NCI-H146 (cell line): Measurements from ENCODE around the gene SDCBP2.
"Not testable (repeated sequence)": the region's sequence is repeated elsewhere in the genome, so short reads cannot be mapped to it uniquely, and the experiment has no call there.

Source experiments
- DNase-seq: peaks from one replicate; lab custom pipeline; 2025; lab: John Stamatoyannopoulos, UW

Gene SDCBP2

GRCh38 chr20:1360094-1360846, 31.3 kb upstream of the SDCBP2 start:
- DNase-seq, result no peak

GRCh38 chr20:1357921-1358671, 29.2 kb upstream of the SDCBP2 start:
- no peak for DNase-seq

GRCh38 chr20:1353956-1354355, 25.0 kb upstream of the SDCBP2 start:
- DNase-seq, result no peak

- DNase-seq, result no peak
Observed at GRCh38 chr20:1346315-1346969, 17.5 kb upstream of the SDCBP2 start.

GRCh38 chr20:1345756-1346093, 16.8 kb upstream of the SDCBP2 start:
- DNase-seq, result no peak

GRCh38 chr20:1345030-1345755, 16.3 kb upstream of the SDCBP2 start:
- no peak for DNase-seq

GRCh38 chr20:1343446-1344124, 14.6 kb upstream of the SDCBP2 start:
- not testable (repeated sequence) for DNase-seq

GRCh38 chr20:1341561-1342265, 12.8 kb upstream of the SDCBP2 start:
- no peak for DNase-seq

- DNase-seq, result no peak
Observed at GRCh38 chr20:1338801-1339200, 9.9 kb upstream of the SDCBP2 start.

- no peak for DNase-seq
Observed at GRCh38 chr20:1338096-1338495, 9.2 kb upstream of the SDCBP2 start.

- no peak for DNase-seq
Observed at GRCh38 chr20:1337441-1337840, 8.5 kb upstream of the SDCBP2 start.

- DNase-seq, result no peak
Observed at GRCh38 chr20:1336699-1337367, 7.9 kb upstream of the SDCBP2 start.

GRCh38 chr20:1335961-1336698, 7.2 kb upstream of the SDCBP2 start:
- DNase-seq, result no peak

- DNase-seq, result no peak
Observed at GRCh38 chr20:1334761-1335160, 5.8 kb upstream of the SDCBP2 start.

GRCh38 chr20:1334370-1334731, 5.4 kb upstream of the SDCBP2 start:
- no peak for DNase-seq

GRCh38 chr20:1333462-1334369, 4.8 kb upstream of the SDCBP2 start:
- no peak for DNase-seq

- no peak for DNase-seq
Observed at GRCh38 chr20:1332749-1333300, 3.9 kb upstream of the SDCBP2 start.

GRCh38 chr20:1331801-1332453, 3.0 kb upstream of the SDCBP2 start:
- no peak for DNase-seq
